Activated CD4-positive, alpha-beta T cell treated with anti-CD3 and anti-CD28 coated beads for 1 hour (primary cell): ENCODE results near the gene ATG3.
"Not testable (repeated sequence)": the region's sequence is repeated elsewhere in the genome, so short reads cannot be mapped to it uniquely, and the experiment has no call there.

Source experiments
- DNase-seq: peaks from one replicate; pipeline ENCODE4 v3.0.0-alpha.2; 2020

Gene ATG3

DNA sequence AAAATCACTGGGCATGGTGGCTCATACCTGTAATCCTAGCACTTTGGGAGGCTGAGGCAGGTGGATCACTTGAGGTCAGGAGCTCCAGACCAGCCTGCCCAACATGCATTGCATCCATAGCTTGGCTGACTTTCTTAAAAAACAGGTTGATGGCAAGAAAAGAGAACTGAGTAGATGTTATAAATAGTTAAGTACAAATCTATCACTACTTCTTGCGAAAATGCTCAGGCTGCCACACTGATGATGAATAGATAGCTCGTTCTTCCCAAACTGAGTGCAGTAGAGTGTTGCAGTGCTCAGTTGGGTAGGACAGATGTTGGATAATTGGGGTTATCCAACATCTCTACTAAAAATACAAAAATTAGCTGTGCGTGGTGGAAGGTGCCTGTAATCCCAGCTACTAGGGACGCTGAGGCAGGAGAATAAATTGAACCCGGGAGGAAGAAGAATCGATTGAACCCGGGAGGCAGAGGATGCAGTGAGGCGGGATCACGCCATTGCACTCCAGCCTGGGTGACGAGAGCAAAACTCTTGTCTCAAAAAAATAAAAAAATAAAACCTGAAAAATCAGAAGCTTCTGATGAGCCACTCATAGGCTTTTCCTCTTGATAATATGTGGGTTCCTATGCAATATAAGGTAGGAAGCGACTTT, 63.7 kb downstream of the ATG3 start:
- no peak for DNase-seq

DNA sequence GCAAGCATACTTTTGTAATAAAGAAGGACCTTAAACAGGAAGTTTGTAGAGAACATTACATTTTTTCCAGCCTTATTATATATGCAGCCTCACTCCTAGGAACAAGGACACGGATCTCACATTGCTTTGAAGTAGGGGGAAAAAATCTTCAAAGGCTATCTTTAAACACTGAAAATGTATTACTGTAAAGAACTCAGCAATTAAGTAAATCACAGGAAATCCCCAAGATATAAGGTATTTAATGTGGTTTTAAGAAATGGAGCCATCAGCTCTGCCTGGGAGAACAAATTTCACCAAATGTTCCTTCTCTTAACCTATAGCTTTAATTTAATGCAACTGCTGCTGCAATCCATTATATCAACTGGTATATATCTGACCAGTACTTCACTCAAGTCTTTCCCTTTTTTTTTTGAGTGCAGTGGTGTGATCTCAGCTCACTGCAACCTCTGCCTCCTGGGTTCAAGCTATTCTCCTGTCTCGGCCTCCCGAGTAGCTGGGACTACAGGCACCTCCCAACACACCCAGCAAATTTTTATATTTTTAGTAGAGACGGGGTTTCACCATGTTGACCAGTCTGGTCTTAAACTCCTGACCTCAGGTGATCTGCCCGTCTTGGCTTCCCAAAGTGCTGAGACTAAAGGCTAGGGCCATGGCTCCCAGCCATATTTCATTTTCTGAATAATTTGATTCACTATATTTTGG, 65.2 kb downstream of the ATG3 start:
- DNase-seq: no peak

- not testable (repeated sequence) for DNase-seq
Observed at GRCh38 chr3:112494448-112494767, 67.4 kb downstream of the ATG3 start.

GRCh38 chr3:112492124-112492523, 69.6 kb downstream of the ATG3 start:
- no peak for DNase-seq

- no peak for DNase-seq
Observed at GRCh38 chr3:112491373-112491772, 70.4 kb downstream of the ATG3 start.

DNA sequence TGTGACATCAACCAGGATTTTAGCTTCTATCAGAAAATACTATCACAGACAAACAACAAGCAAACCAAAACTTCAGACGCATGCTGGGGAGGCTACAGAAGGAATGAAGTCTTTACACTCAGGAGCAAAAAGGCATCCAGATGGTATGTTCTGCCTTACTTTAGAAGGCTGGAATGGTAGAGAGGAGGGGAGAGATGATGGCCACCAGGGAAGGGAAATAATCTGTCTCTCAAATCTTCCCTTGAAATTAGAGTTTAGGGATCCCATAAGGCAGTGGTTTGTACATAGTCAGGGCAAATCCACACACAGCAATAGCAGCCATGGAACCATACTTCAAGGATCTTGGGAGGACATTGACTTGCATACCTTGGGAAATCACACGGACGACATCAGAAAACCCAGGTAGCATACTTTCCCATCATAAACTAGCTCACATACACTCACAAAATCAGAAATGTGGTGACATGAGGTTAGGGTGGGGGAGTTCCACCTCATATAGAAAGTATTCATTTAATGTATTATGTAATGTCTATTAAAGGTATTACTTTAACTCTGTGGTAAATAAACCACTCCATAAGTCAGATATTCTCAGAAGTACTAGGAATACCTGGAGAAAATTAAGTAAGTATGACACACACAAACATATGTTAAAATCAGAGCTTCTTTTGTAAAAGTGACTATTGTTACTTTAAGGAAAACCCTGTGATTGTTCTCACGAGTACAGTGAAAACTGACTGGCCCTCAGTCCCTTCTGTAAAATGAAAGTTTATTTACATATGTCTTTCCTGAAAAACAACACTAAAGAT, 71.9 kb downstream of the ATG3 start:
- DNase-seq: no peak

DNA sequence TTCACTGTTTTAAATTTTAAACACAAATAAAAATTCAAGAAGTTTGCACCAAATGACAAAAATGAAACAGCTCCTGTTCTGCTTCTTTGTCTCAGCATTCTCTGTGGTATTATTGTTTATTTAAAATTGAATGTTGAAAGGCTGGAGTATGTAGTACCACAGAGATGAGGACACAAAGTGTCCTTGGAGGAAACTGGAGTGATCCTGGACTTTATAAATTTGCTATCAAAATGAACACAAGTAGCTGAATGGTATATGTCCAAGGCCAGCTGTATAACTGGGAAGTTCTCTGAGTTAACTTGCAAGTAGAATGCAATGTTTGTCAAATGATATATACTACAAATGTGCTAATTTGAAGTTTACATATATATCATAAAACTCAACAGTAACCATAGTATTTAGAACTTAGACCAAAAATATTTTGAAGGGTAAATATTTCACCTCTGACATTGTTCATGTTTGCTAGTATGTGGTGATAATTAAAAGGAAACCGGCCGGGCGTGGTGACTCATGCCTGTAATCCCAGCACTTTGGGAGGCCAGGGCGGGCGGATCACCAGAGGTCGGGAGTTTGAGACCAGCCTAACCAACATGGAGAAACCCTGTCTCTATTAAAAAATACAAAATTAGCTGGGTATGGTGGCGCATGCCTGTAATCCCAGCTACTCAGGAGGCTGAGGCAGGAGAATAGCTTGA, 74.8 kb downstream of the ATG3 start:
- DNase-seq: no peak

GRCh38 chr3:112484352-112484751, 77.4 kb downstream of the ATG3 start:
- no peak for DNase-seq

DNA sequence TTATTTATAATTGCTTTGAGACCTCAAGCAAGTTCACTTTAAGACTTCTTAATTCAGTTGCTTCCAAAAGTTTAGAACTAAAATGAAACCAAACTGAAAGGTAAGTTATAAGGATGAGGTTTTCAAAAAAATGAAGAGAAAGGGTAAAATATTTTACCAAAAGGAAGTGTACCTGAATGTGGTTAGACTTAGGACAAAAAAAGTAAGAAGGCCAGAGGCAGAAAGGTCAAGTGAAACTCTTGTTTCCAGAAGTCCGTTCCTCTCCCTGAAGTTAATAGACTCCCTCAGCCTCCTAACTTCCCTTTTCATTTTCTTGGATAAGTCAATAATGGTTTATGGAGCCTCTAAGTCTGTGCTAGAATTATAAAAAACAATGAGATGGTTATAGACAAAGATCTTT, 79.1 kb downstream of the ATG3 start:
- DNase-seq: no peak
